ENCODE data around the gene CCT7. TPM values are rescaled to one million over a fixed set of nuclear protein-coding genes. Genes with fewer than 3 reads are reported as not detected.
A peak's percentile ranks its signal among the peaks of the same experiment; 100 is the strongest.

The CCT7 gene
- 100 to 1,000 TPM; 124 to 243 (median 145) TPM for total RNA-seq
- polyA plus RNA-seq, result 100 to 1,000 TPM; 140 to 159 (median 150) TPM
- long read RNA-seq, donor 1, transcript CCT7-201 (12 exons, 1,916 nt), result major isoform, 16 of 49 reads
- long read RNA-seq, donor 1, partial matches to known transcripts, result 30 of 49 reads
- long read RNA-seq, donor 1, other reads (novel, unspliced or antisense), result 0 of 49 reads
- long read RNA-seq, donor 2, transcript CCT7-201 (12 exons, 1,916 nt), result major isoform, 17 of 28 reads
- long read RNA-seq, donor 2, partial matches to known transcripts, result 9 of 28 reads
- long read RNA-seq, donor 2, other reads (novel, unspliced or antisense), result 0 of 28 reads
- long read RNA-seq, donor 3, transcript CCT7-201 (12 exons, 1,916 nt), result major isoform, 14 of 51 reads
- long read RNA-seq, donor 3, partial matches to known transcripts, result 34 of 51 reads
- long read RNA-seq, donor 3, other reads (novel, unspliced or antisense), result 0 of 51 reads
- long read RNA-seq, donor 4, transcript CCT7-201 (12 exons, 1,916 nt), result major isoform, 6 of 12 reads
- long read RNA-seq, donor 4, partial matches to known transcripts, result 6 of 12 reads
- long read RNA-seq, donor 4, other reads (novel, unspliced or antisense), result 0 of 12 reads
- long read RNA-seq, donor 5, transcript CCT7-201 (12 exons, 1,916 nt), result major isoform, 31 of 57 reads
- long read RNA-seq, donor 5, partial matches to known transcripts, result 22 of 57 reads
- long read RNA-seq, donor 5, other reads (novel, unspliced or antisense), result 0 of 57 reads
- long read RNA-seq, donor 6, result 0 reads
- long read RNA-seq, donor 7, transcript CCT7-201 (12 exons, 1,916 nt), result major isoform, 42 of 116 reads
- long read RNA-seq, donor 7, transcript CCT7-211 (4 exons, 527 nt), result minor isoform, 6 of 116 reads
- long read RNA-seq, donor 7, partial matches to known transcripts, result 68 of 116 reads
- long read RNA-seq, donor 7, other reads (novel, unspliced or antisense), result 0 of 116 reads
- long read RNA-seq, donor 8, transcript CCT7-201 (12 exons, 1,916 nt), result major isoform, 32 of 81 reads
- long read RNA-seq, donor 8, partial matches to known transcripts, result 49 of 81 reads
- long read RNA-seq, donor 8, other reads (novel, unspliced or antisense), result 0 of 81 reads
- long read RNA-seq, donor 9, transcript CCT7-201 (12 exons, 1,916 nt), result major isoform, 19 of 108 reads
- long read RNA-seq, donor 9, transcript CCT7-211 (4 exons, 527 nt), result minor isoform, 6 of 108 reads
- long read RNA-seq, donor 9, partial matches to known transcripts, result 83 of 108 reads
- long read RNA-seq, donor 9, other reads (novel, unspliced or antisense), result 0 of 108 reads
- long read RNA-seq, donor 10, transcript CCT7-201 (12 exons, 1,916 nt), result major isoform, 11 of 23 reads
- long read RNA-seq, donor 10, partial matches to known transcripts, result 10 of 23 reads
- long read RNA-seq, donor 10, other reads (novel, unspliced or antisense), result 0 of 23 reads

- Histone ChIP-seq H3K9me3 (no peaks in the 10 kb centered on the region), H3K27ac (peak within 1 kb of the TSS; percentile 71 to 96 (median 92)), H3K4me3 (peak within 1 kb of the TSS; percentile 81 to 85 (median 82)), H3K36me3 (peaks cover 8 to 26% (median 17%) of the 10 kb centered on the region in 4 donors), H3K27me3 (no peaks in the 10 kb centered on the region), H3K4me1 (peaks cover 20 to 57% (median 47%) of the 10 kb centered on the region in 4 donors)
- 0 to 1% (median 0%) methylated on average over 18 to 69 of the region's 69 CpGs for WGBS, 5 donors
- peak; percentile 86 to 97 for DNase-seq
- TF ChIP-seq POLR2A (IDR thresholded peaks at IDR 0.05) (peak in 2 of 4 donors; percentile 10 to 37), POLR2AphosphoS5 (IDR thresholded peaks at IDR 0.05) (peak; percentile 77 to 94 (median 87)), CTCF (IDR thresholded peaks at IDR 0.05) (no peak)
- intact Hi-C loops (cut with DNase I; ENCODE audit: low total_unique reads), result no loop called here
Measured at GRCh38 chr2:73233932-73234832, at the start of gene CCT7. Gene CCT7 (plus strand): TSS chr2:73234308. CDS start chr2:73234379, 71 bp downstream.

- Histone ChIP-seq H3K4me1 (no peaks in the 10 kb centered on the region), H3K4me3 (no peak overlapping the region), H3K27me3 (peaks cover 0 to 10% (median 0%) of the 10 kb centered on the region in 3 donors), H3K27ac (no peak overlapping the region), H3K36me3 (no peaks in the 10 kb centered on the region), H3K9me3 (peaks cover 0 to 9% (median 5%) of the 10 kb centered on the region in 4 donors)
- DNase-seq, result no peak
- WGBS, 5 donors, result 87 to 95% (median 90%) methylated on average over 2 of the region's 2 CpGs
- TF ChIP-seq CTCF (IDR thresholded peaks at IDR 0.05) (no peak), EP300 (IDR thresholded peaks at IDR 0.05) (no peak), POLR2AphosphoS5 (IDR thresholded peaks at IDR 0.05) (no peak), POLR2A (IDR thresholded peaks at IDR 0.05) (no peak)
- intact Hi-C loops (cut with DNase I; ENCODE audit: low total_unique reads), result no loop called here
Measured at GRCh38 chr2:73185965-73186364, 48.1 kb upstream of the CCT7 start.

DNA sequence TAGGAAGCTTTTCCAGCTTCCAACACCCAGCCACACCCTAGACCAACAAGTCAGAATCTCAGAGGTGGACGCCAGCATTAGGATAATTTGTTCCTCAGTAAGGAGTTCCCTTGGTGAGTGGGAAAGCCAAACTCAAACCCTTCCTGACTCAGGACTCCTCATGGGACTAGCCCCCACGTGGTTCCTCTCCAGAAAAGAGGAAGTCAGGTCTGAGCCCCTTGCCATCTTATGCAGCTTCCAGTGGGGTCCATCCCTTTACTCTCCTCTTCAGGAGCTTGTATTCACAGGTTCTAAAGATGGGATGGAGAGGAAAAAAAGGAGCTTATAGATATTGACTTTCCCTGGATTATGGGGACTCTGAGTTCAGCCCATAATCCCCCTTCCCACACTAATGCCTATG is 46.6 kb upstream of the CCT7 start:
- H3K27ac ChIP-seq, result no peak overlapping the region
- no peak for DNase-seq
- no peaks in the 10 kb centered on the region for H3K4me1 ChIP-seq
- H3K4me3 ChIP-seq, result no peak overlapping the region
- H3K27me3 ChIP-seq, result peaks cover 0 to 10% (median 0%) of the 10 kb centered on the region in 3 donors
- intact Hi-C loops (cut with DNase I; ENCODE audit: low total_unique reads), result no loop called here
- TF ChIP-seq POLR2A (IDR thresholded peaks at IDR 0.05), result no peak
- no peak for TF ChIP-seq EP300 (IDR thresholded peaks at IDR 0.05)
- no peak for TF ChIP-seq CTCF (IDR thresholded peaks at IDR 0.05)
- no peak for TF ChIP-seq POLR2AphosphoS5 (IDR thresholded peaks at IDR 0.05)
- WGBS, 5 donors, result 23 to 52% (median 45%) methylated on average over 2 of the region's 2 CpGs
- H3K36me3 ChIP-seq, result no peaks in the 10 kb centered on the region
- peaks cover 0 to 9% (median 5%) of the 10 kb centered on the region in 4 donors for H3K9me3 ChIP-seq
